SK-N-SH (cell line): ENCODE results near the gene HIF1A. TPM values are rescaled to one million over a fixed set of nuclear protein-coding genes. Genes with fewer than 3 reads are reported as not detected.

Experiments used
- CTCF ChIA-PET: fragments of 300-600, 350-600 bp; formaldehyde crosslinking; extraction: SDS; loops from one replicate; lab custom pipeline; 2021; lab: Yijun Ruan, JAX
- POLR2A ChIA-PET: fragments of 350-600 bp; sonication (Branson Sonifier 250); formaldehyde crosslinking; extraction: SDS; loops from one replicate; lab custom pipeline; 2020; ENCODE audit warnings: antibody characterized with exemption, inconsistent platforms; lab: Yijun Ruan, JAX
- DNase-seq: peaks from one replicate; pipeline ENCODE4 v3.0.0; 2012
- H2AFZ ChIP-seq: fragments of 200-600 bp; sonication (generic); 2 replicates; pipeline ENCODE4 v1.8.1; 2016; ENCODE audit warnings: antibody characterized with exemption, mild to moderate bottlenecking, low read depth
- H3F3A ChIP-seq: fragments of 200-600 bp; sonication (generic); replicated peaks from 2 replicates; pipeline ENCODE3; 2016; ENCODE audit warnings: antibody characterized with exemption, mild to moderate bottlenecking; ENCODE audit not compliant: insufficient read depth
- H3K27ac ChIP-seq, 2 experiments: fragments of 200-500 bp in 1 of 2; fragments of 200-600 bp in 1 of 2; sonication (Bioruptor generic) in 1 of 2; sonication (generic), shearing (Covaris generic) in 1 of 2; 2 replicates each; pipeline versions ENCODE4 v1.5.1 to v1.6.1; 2014 to 2016; ENCODE audit warnings: low read depth in 2 of 2, inconsistent platforms in 1 of 2, low read length in 1 of 2, mild to moderate bottlenecking in 1 of 2, mixed read lengths in 1 of 2
- H3K27me3 ChIP-seq: fragments of 200-600 bp; sonication (generic), shearing (Covaris generic); 2 replicates; pipeline ENCODE4 v1.6.1; 2016; ENCODE audit warnings: mixed run types; ENCODE audit not compliant: insufficient read depth
- H3K36me3 ChIP-seq, 2 experiments: fragments of 200-500 bp in 1 of 2; fragments of 200-600 bp in 1 of 2; sonication (Bioruptor generic) in 1 of 2; sonication (generic) in 1 of 2; replicated peaks in 1 of 2; 2 replicates each; pipeline versions ENCODE3 to v1.5.1; 2014 to 2016; ENCODE audit warnings: low read length in 1 of 2, mild to moderate bottlenecking in 1 of 2; ENCODE audit not compliant: insufficient read depth in 2 of 2, control insufficient read depth in 1 of 2
- H3K4me1 ChIP-seq, 2 experiments: fragments of 200-500 bp in 1 of 2; fragments of 200-600 bp in 1 of 2; sonication (Bioruptor generic) in 1 of 2; sonication (generic), shearing (Covaris generic) in 1 of 2; 2 replicates each; pipeline versions ENCODE4 v1.5.1 to v1.6.1; 2014 to 2016; ENCODE audit warnings: low read depth in 1 of 2, low read length in 1 of 2, mixed run types in 1 of 2; ENCODE audit not compliant: insufficient read depth in 2 of 2, control insufficient read depth in 1 of 2
- H3K4me2 ChIP-seq: fragments of 200-600 bp; sonication (generic), shearing (Covaris generic); 2 replicates; pipeline ENCODE4 v1.6.1; 2017; ENCODE audit warnings: mixed run types
- H3K4me3 ChIP-seq, 2 experiments: fragments of 200-500 bp in 1 of 2; fragments of 200-600 bp in 1 of 2; sonication (Bioruptor generic) in 1 of 2; sonication (generic), shearing (Covaris generic) in 1 of 2; 2 replicates each; pipeline versions ENCODE4 v1.5.1 to v1.8.1; 2014 to 2016; ENCODE audit warnings: low read depth in 2 of 2, inconsistent platforms in 1 of 2, low read length in 1 of 2, mild to moderate bottlenecking in 1 of 2, mixed read lengths in 1 of 2, moderate library complexity in 1 of 2
- H3K79me2 ChIP-seq: fragments of 200-600 bp; sonication (generic); 2 replicates; pipeline ENCODE4 v1.8.1; 2017; ENCODE audit warnings: mild to moderate bottlenecking; ENCODE audit not compliant: insufficient read depth
- H3K9ac ChIP-seq: fragments of 200-600 bp; sonication (generic); 2 replicates; pipeline ENCODE4 v1.6.1; 2017; ENCODE audit warnings: mixed run types
- H3K9me2 ChIP-seq: fragments of 200-600 bp; sonication (generic); 2 replicates; pipeline ENCODE4 v1.6.1; 2017; ENCODE audit warnings: mixed run types
- H3K9me3 ChIP-seq: fragments of 200-600 bp; sonication (generic); 2 replicates; pipeline ENCODE4 v1.6.1; 2017; ENCODE audit warnings: mixed run types, mild to moderate bottlenecking, moderate library complexity
- H4K20me1 ChIP-seq: fragments of 200-600 bp; sonication (generic); 2 replicates; pipeline ENCODE4 v1.6.1; 2017; ENCODE audit warnings: mild to moderate bottlenecking, mixed run types; ENCODE audit not compliant: insufficient read depth
- CTCF ChIP-seq: fragments of 200-600 bp; sonication (generic); IDR thresholded peaks from 2 replicates; pipeline ENCODE4 v1.6.1; 2017; ENCODE audit warnings: antibody characterized with exemption, mild to moderate bottlenecking, moderate library complexity
- EP300 ChIP-seq, 2 experiments: IDR thresholded peaks; 2 replicates each; pipeline versions ENCODE4 v1.4.0 to v1.6.1; 2012; ENCODE audit warnings: borderline replicate concordance in 1 of 2, low read depth in 1 of 2, low read length in 1 of 2
- EZH2phosphoT487 ChIP-seq: fragments of 200-600 bp; sonication (generic); IDR thresholded peaks from 2 replicates; pipeline ENCODE4 v1.6.1; 2017; ENCODE audit warnings: low read depth, mixed run types, mild to moderate bottlenecking, antibody characterized with exemption, moderate library complexity, borderline replicate concordance
- FOSL2 ChIP-seq: IDR thresholded peaks from 2 replicates; pipeline ENCODE4 v1.4.0; 2012; ENCODE audit warnings: low read depth, mild to moderate bottlenecking, moderate library complexity, borderline replicate concordance
- FOXM1 ChIP-seq: IDR thresholded peaks from 2 replicates; pipeline ENCODE4 v1.4.0; 2012; ENCODE audit warnings: low read depth, mild to moderate bottlenecking
- GABPA ChIP-seq: IDR thresholded peaks from 2 replicates; pipeline ENCODE4 v1.4.0; 2012; ENCODE audit warnings: low read depth, mild to moderate bottlenecking
- GATA2 ChIP-seq: sonication (generic); formaldehyde crosslinking; IDR thresholded peaks from 2 replicates; pipeline ENCODE4 v1.5.0; 2020; ENCODE audit warnings: mild to moderate bottlenecking, missing genetic modification reagents
- JUND ChIP-seq: IDR thresholded peaks from 2 replicates; pipeline ENCODE4 v1.4.0; 2012
- MEF2A ChIP-seq: IDR thresholded peaks from 2 replicates; pipeline ENCODE4 v1.4.0; 2012; ENCODE audit warnings: low read depth, borderline replicate concordance
- MXI1 ChIP-seq: IDR thresholded peaks from 2 replicates; pipeline ENCODE4 v1.6.1; 2012; ENCODE audit warnings: mild to moderate bottlenecking, low read depth, low read length, improper control_type of control experiment
- NFIC ChIP-seq: IDR thresholded peaks from 2 replicates; pipeline ENCODE4 v1.4.0; 2012; ENCODE audit warnings: borderline replicate concordance
- POLR2AphosphoS5 ChIP-seq: IDR thresholded peaks from 2 replicates; pipeline ENCODE4 v1.6.1; 2012; ENCODE audit warnings: low read depth, low read length
- RCOR1 ChIP-seq: fragments of 150-350 bp; IDR thresholded peaks from 2 replicates; pipeline ENCODE4 v1.6.1; 2017; ENCODE audit warnings: antibody characterized with exemption, low read length
- REST ChIP-seq: IDR thresholded peaks from 2 replicates; pipeline ENCODE4 v1.6.1; 2012; ENCODE audit warnings: mild to moderate bottlenecking, low read depth, low read length, moderate library complexity
- RFX5 ChIP-seq: IDR thresholded peaks from 2 replicates; pipeline ENCODE4 v1.6.1; 2012; ENCODE audit warnings: mild to moderate bottlenecking, improper control_type of control experiment, low read length
- TAF1 ChIP-seq: IDR thresholded peaks from 2 replicates; pipeline ENCODE4 v1.6.1; 2012; ENCODE audit warnings: low read depth, mild to moderate bottlenecking, low read length, moderate library complexity, borderline replicate concordance
- TEAD4 ChIP-seq: IDR thresholded peaks from 2 replicates; pipeline ENCODE4 v1.4.0; 2012; ENCODE audit warnings: mild to moderate bottlenecking, borderline replicate concordance; ENCODE audit not compliant: insufficient read depth
- WGBS: methylation state at CpG from one replicate; pipeline ENCODE4 v1.1.6; 2017; ENCODE audit warnings: low lambda C conversion rate; 5-methylcytosine and 5-hydroxymethylcytosine counted together
- polyA plus RNA-seq, 3 experiments: library from polyadenylated mRNA; depleted of rRNA; stranded (reverse); fragments of >200 nt; gene quantifications; 2 replicates each; pipeline ENCODE4 v1.2.3, GENCODE V29; 2012
- TF ChIP-seq, protein P1 (sequence below): IDR thresholded peaks from 2 replicates; pipeline ENCODE4 v1.4.0; 2012; ENCODE audit warnings: low read depth, borderline replicate concordance

HIF1A gene
- polyA plus RNA-seq, 1 of the 3 experiments (the other 2 are of a cell fraction), result 20.8 TPM

GRCh38 chr14:61699027-61699426, 3.7 kb downstream of the HIF1A start:
- H3K27ac ChIP-seq, result peak overlapping the region in 1 of 2 experiments; percentile 11; a peak in 1 of 4 replicates
- peak overlapping the region; percentile 78 to 92; a peak in 3 of 4 replicates for H3K4me3 ChIP-seq
- 65% methylated on average over 6 of the region's 6 CpGs for WGBS
- peaks cover 0 to 3% of the 10 kb centered on the region in 2 experiments for H3K36me3 ChIP-seq
- peaks cover 86% of the 10 kb centered on the region for H3K79me2 ChIP-seq
- peaks cover 4% of the 10 kb centered on the region for H3F3A ChIP-seq
- peak overlapping the region; percentile 69 for H3K4me2 ChIP-seq
- peaks cover 78% of the 10 kb centered on the region for H4K20me1 ChIP-seq
- no peak for TF ChIP-seq MXI1
- TF ChIP-seq FOXM1, result no peak
- no peak for TF ChIP-seq TEAD4
- TF ChIP-seq RFX5, result no peak
- TF ChIP-seq RCOR1, result no peak
- TF ChIP-seq GABPA, result no peak
- TF ChIP-seq NFIC, result no peak
- no peak for TF ChIP-seq MEF2A
- no peak for TF ChIP-seq FOSL2
- no peak for TF ChIP-seq REST
- TF ChIP-seq EZH2phosphoT487, result no peak
- no peak for TF ChIP-seq EP300 (IDR thresholded peaks at IDR 0.05; ENCODE audit: borderline replicate concordance in 1 of 2, low read depth in 1 of 2, low read length in 1 of 2)
- TF ChIP-seq, protein P1, sequence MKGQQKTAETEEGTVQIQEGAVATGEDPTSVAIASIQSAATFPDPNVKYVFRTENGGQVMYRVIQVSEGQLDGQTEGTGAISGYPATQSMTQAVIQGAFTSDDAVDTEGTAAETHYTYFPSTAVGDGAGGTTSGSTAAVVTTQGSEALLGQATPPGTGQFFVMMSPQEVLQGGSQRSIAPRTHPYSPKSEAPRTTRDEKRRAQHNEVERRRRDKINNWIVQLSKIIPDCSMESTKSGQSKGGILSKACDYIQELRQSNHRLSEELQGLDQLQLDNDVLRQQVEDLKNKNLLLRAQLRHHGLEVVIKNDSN, result no peak
- no peak for TF ChIP-seq CTCF
- TF ChIP-seq TAF1, result no peak
- no peak for TF ChIP-seq GATA2 (CRISPR knock-in tag)
- no peak for TF ChIP-seq POLR2AphosphoS5
- no peak for TF ChIP-seq JUND
- H2AFZ ChIP-seq, result no peak overlapping the region
- H3K9ac ChIP-seq, result no peak overlapping the region
- H3K27me3 ChIP-seq, result no peaks in the 10 kb centered on the region
- no peaks in the 10 kb centered on the region for H3K9me3 ChIP-seq
- no peaks in the 10 kb centered on the region for H3K9me2 ChIP-seq
- CTCF ChIA-PET, result interaction anchor here (0.6 to 3.7 kb wide), 8 partner anchors 14 to 1551 kb away, joined by 3 to 17 read pairs (median 4); no protein-coding TSS in a partner anchor
- POLR2A ChIA-PET, result no interaction called here
- DNase-seq, result no peak
- H3K4me1 ChIP-seq, result peaks cover 6 to 22% of the 10 kb centered on the region in 2 experiments; a peak in 3 of 4 replicates
